GM19372 (cell line): ENCODE data around the gene AHSG.
"Not testable (repeated sequence)": the region's sequence is repeated elsewhere in the genome, so short reads cannot be mapped to it uniquely, and the experiment has no call there.

Experiments
- ATAC-seq: cut with Tn5 transposase; IDR thresholded peaks from one replicate; pipeline ENCODE4 v1.9.1; 2021; ENCODE audit warnings: mild to moderate bottlenecking, low read depth, moderate library complexity; ENCODE audit not compliant: unreplicated experiment

Gene AHSG

GRCh38 chr3:186612721-186613636 lies at the start of gene AHSG:
Gene AHSG (plus strand): TSS chr3:186613060. CDS start chr3:186613142, 82 bp downstream.
- ATAC-seq = no peak

- ATAC-seq = no peak
These were observed 48.3 kb upstream of the AHSG start for GRCh38 chr3:186564586-186564985.

- ATAC-seq = no peak
These were observed 46.1 kb upstream of the AHSG start for GRCh38 chr3:186566772-186567071.

- ATAC-seq = peak; percentile 40
These were observed 45.6 kb upstream of the AHSG start, which contains the start of gene TBCCD1 for GRCh38 chr3:186567072-186567921. Gene TBCCD1 (minus strand): TSS chr3:186567339. CDS start chr3:186564329, 3,010 bp downstream.

GRCh38 chr3:186569361-186569760 lies 43.5 kb upstream of the AHSG start:
- not testable (repeated sequence) for ATAC-seq

- no peak for ATAC-seq
These were observed 43.1 kb upstream of the AHSG start for GRCh38 chr3:186569779-186570095.

GRCh38 chr3:186570096-186570940 lies 42.5 kb upstream of the AHSG start, which contains the start of gene DNAJB11:
Gene DNAJB11 (plus strand): TSS chr3:186570720. CDS start chr3:186570898, 178 bp downstream.
- ATAC-seq = peak; percentile 83

- ATAC-seq = no peak
These were observed 41.8 kb upstream of the AHSG start for GRCh38 chr3:186570941-186571643.

GRCh38 chr3:186571644-186572013 lies 41.2 kb upstream of the AHSG start:
- no peak for ATAC-seq

- ATAC-seq = no peak
These were observed 35.3 kb upstream of the AHSG start for GRCh38 chr3:186577521-186577920.

- no peak for ATAC-seq
These were observed 32.1 kb upstream of the AHSG start for GRCh38 chr3:186580785-186581184.

GRCh38 chr3:186582541-186582940 lies 30.3 kb upstream of the AHSG start:
- no peak for ATAC-seq

GRCh38 chr3:186583831-186584230 lies 29.0 kb upstream of the AHSG start:
- no peak for ATAC-seq

- not testable (repeated sequence) for ATAC-seq
These were observed 26.6 kb upstream of the AHSG start for GRCh38 chr3:186586245-186586644.

GRCh38 chr3:186587183-186587582 lies 25.7 kb upstream of the AHSG start:
- ATAC-seq = no peak

GRCh38 chr3:186588632-186589031 lies 24.2 kb upstream of the AHSG start:
- no peak for ATAC-seq

- no peak for ATAC-seq
These were observed 23.7 kb upstream of the AHSG start for GRCh38 chr3:186589121-186589520.

GRCh38 chr3:186589856-186590579 lies 22.8 kb upstream of the AHSG start:
- ATAC-seq = no peak

- no peak for ATAC-seq
These were observed 22.1 kb upstream of the AHSG start for GRCh38 chr3:186590580-186591295.
